MCF 10A (cell line): ENCODE results near the gene RABGAP1L. TPM values are rescaled to one million over a fixed set of nuclear protein-coding genes. Genes with fewer than 3 reads are reported as not detected.
A peak's percentile ranks its signal among the peaks of the same experiment; 100 is the strongest.
"Not testable (repeated sequence)": the region's sequence is repeated elsewhere in the genome, so short reads cannot be mapped to it uniquely, and the experiment has no call there.

Source experiments
- BruUV-seq: library from RNA; stranded (reverse); fragments of 400-500 nt; replicated peaks from 2 replicates; lab custom pipeline; 2021; lab: Mats Ljungman, UMichigan
- CTCF ChIA-PET: fragments of 300-600 bp; sonication (Branson Sonifier 250); formaldehyde crosslinking; extraction: SDS; loops from one replicate; lab custom pipeline; 2021; ENCODE audit warnings: antibody characterized with exemption, inconsistent platforms; lab: Yijun Ruan, JAX
- POLR2A ChIA-PET: fragments of 300-600, 350-650 bp; sonication (Branson Sonifier 250); formaldehyde crosslinking; extraction: SDS; loops from one replicate; lab custom pipeline; 2020; ENCODE audit warnings: antibody characterized with exemption, inconsistent platforms; lab: Yijun Ruan, JAX
- DNase-seq: peaks from one replicate; pipeline ENCODE4 v3.0.0-alpha.2; 2018; ENCODE audit not compliant: unreplicated experiment
- H3K27ac Mint-ChIP-seq: one replicate; pipeline ENCODE4 v1.8.0; 2022; ENCODE audit warnings: mild to moderate bottlenecking, low read depth, mixed read lengths; ENCODE audit not compliant: unreplicated experiment
- H3K27me3 Mint-ChIP-seq: one replicate; pipeline ENCODE4 v1.8.0; 2022; ENCODE audit warnings: mixed read lengths; ENCODE audit not compliant: insufficient read depth, unreplicated experiment
- H3K36me3 Mint-ChIP-seq: one replicate; pipeline ENCODE4 v1.8.0; 2022; ENCODE audit warnings: mild to moderate bottlenecking, moderate library complexity, mixed read lengths; ENCODE audit not compliant: insufficient read depth, unreplicated experiment
- H3K4me1 Mint-ChIP-seq: one replicate; pipeline ENCODE4 v1.8.0; 2022; ENCODE audit warnings: mixed read lengths; ENCODE audit not compliant: insufficient read depth, unreplicated experiment
- H3K4me3 Mint-ChIP-seq: one replicate; pipeline ENCODE4 v1.8.0; 2022; ENCODE audit warnings: mild to moderate bottlenecking, moderate library complexity, mixed read lengths; ENCODE audit not compliant: unreplicated experiment
- H3K9me3 Mint-ChIP-seq: one replicate; pipeline ENCODE4 v1.8.0; 2022; ENCODE audit warnings: mixed read lengths; ENCODE audit not compliant: unreplicated experiment
- intact Hi-C: fragments of 100-400 bp; cut with micrococcal nuclease; formaldehyde crosslinking; loops from 2 replicates; pipeline ENCODE4 v1.14.1; 2022
- total RNA-seq: library from RNA; stranded (reverse); gene quantifications from 2 replicates; pipeline ENCODE4 v1.2.3, GENCODE V29; 2022
- TF ChIP-seq, protein P1 (sequence below): fragments of 200-600 bp; IDR thresholded peaks from one replicate; pipeline ENCODE4 v1.8.0; 2022; ENCODE audit warnings: antibody characterized with exemption, mild to moderate bottlenecking; ENCODE audit not compliant: unreplicated experiment

The RABGAP1L gene
- total RNA-seq, 1 experiment from 2014 or later: 18.2 TPM

DNA sequence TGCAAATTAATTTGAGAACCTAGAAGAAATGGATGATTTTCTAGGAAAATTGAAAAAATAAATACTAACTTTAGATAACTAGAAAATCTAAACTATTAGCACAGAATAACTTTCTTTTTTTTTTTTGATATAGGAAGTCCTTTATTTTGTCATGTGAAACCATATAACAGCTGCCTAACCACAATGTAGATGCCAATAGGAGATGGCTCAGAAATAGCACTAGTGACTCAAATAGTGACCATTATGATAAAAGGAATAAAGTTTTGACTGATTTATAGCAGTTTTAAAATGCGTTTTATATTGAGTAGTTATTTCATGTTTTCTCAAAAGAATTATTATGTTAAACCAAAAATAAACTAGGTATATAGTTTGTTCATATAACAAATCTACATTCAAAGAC lies 682.4 kb downstream of the RABGAP1L start:
- Mint-ChIP-seq H3K4me1 (no peaks in the 10 kb centered on the region), H3K9me3 (no peaks in the 10 kb centered on the region), H3K36me3 (no peaks in the 10 kb centered on the region), H3K4me3 (no peak overlapping the region), H3K27me3 (no peaks in the 10 kb centered on the region), H3K27ac (no peak overlapping the region)
- no peak for DNase-seq
- BruUV-seq: no TSS peak
- POLR2A ChIA-PET: no interaction called here
- TF ChIP-seq, protein P1, sequence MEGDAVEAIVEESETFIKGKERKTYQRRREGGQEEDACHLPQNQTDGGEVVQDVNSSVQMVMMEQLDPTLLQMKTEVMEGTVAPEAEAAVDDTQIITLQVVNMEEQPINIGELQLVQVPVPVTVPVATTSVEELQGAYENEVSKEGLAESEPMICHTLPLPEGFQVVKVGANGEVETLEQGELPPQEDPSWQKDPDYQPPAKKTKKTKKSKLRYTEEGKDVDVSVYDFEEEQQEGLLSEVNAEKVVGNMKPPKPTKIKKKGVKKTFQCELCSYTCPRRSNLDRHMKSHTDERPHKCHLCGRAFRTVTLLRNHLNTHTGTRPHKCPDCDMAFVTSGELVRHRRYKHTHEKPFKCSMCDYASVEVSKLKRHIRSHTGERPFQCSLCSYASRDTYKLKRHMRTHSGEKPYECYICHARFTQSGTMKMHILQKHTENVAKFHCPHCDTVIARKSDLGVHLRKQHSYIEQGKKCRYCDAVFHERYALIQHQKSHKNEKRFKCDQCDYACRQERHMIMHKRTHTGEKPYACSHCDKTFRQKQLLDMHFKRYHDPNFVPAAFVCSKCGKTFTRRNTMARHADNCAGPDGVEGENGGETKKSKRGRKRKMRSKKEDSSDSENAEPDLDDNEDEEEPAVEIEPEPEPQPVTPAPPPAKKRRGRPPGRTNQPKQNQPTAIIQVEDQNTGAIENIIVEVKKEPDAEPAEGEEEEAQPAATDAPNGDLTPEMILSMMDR: no peak
- intact Hi-C loops: no loop called here
- CTCF ChIA-PET: interaction anchor here (0.8 kb wide), 1 partner anchor 39 kb away, joined by 3 read pairs; no protein-coding TSS in a partner anchor

GRCh38 chr1:174848593-174849560 lies 689.6 kb downstream of the RABGAP1L start:
- POLR2A ChIA-PET: interaction anchor here (0.9 kb wide), 1 partner anchor 150 kb away, joined by 4 read pairs; no protein-coding TSS in a partner anchor
- H3K27me3 Mint-ChIP-seq, intact Hi-C loops, H3K27ac Mint-ChIP-seq, H3K4me3 Mint-ChIP-seq, BruUV-seq, CTCF ChIA-PET, H3K4me1 Mint-ChIP-seq, H3K9me3 Mint-ChIP-seq, H3K36me3 Mint-ChIP-seq: not testable (repeated sequence)
- DNase-seq: peak; percentile 38

DNA sequence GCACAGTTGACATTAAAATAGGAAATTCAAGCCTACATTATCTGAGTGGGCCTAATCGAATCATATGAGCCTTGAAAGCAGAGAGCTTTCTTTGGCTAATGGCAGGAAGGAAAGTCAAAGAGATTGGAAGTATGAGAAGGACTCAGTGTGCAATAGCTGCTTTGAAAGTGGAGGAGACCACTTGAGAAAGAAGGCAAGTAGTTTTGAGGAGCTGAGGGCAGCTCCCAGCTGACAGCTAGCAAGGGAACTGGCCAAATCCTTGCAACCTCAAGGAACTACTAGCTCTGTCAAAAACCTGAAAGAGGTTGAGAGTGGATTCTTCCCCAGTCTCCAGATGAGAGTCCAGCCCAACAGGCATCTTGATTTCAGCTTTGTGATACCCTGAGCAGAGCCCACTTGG lies 691.4 kb downstream of the RABGAP1L start:
- Mint-ChIP-seq H3K9me3 (no peaks in the 10 kb centered on the region), H3K27me3 (no peaks in the 10 kb centered on the region), H3K4me1 (peaks cover 6% of the 10 kb centered on the region), H3K27ac (no peak overlapping the region), H3K36me3 (no peaks in the 10 kb centered on the region), H3K4me3 (no peak overlapping the region)
- POLR2A ChIA-PET: interaction anchor here (0.6 to 0.8 kb wide), 3 partner anchors 15 to 120 kb away, joined by 3 read pairs; no protein-coding TSS in a partner anchor
- DNase-seq: no peak
- TF ChIP-seq, protein P1: no peak
- intact Hi-C loops: no loop called here
- BruUV-seq: no TSS peak
- CTCF ChIA-PET: interaction anchor here (0.6 kb wide), 1 partner anchor 51 kb away, joined by 3 read pairs; no protein-coding TSS in a partner anchor

DNA sequence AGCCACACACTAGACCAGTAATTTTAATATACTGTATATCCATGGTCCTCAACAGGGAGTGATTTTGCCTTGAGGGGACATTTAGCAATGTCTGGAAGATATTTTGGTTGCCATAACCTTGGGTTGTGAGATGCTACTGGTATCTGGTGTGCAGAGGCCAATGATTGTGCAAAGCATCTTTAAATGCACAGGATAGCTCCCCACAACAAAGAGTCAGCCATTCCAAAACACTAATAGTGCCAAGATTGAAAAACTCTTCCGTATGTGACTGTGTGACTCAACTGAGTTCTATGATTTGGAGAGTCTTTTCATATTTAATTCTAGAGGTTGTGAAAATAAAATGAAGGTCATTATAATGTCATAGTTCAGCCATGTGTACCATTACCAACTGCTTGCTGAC lies 699.0 kb downstream of the RABGAP1L start:
- CTCF ChIA-PET: interaction anchor here (0.6 kb wide), 1 partner anchor 593 kb away, joined by 3 read pairs; no protein-coding TSS in a partner anchor

More for the DNA sequence above, 699.0 kb downstream of the RABGAP1L start:
- no peak for DNase-seq
- Mint-ChIP-seq H3K9me3 (no peaks in the 10 kb centered on the region), H3K36me3 (no peaks in the 10 kb centered on the region), H3K27ac (no peak overlapping the region), H3K27me3 (no peaks in the 10 kb centered on the region), H3K4me3 (no peak overlapping the region), H3K4me1 (no peaks in the 10 kb centered on the region)
- TF ChIP-seq, protein P1: no peak
- POLR2A ChIA-PET: no interaction called here
- intact Hi-C loops: no loop called here
- BruUV-seq: no TSS peak
